SK-N-SH treated with all-trans-retinoic acid at 6 μM for 48 hours (cell line): ENCODE measurements around the gene ADAM22.

ENCODE experiments used
- GLIS3 ChIP-seq: fragments of 250-450 bp; sonication (Bioruptor Pico); IDR thresholded peaks from 2 replicates; pipeline ENCODE4 v1.5.0; 2020; ENCODE audit warnings: mild to moderate bottlenecking, moderate library complexity
- OSR1 ChIP-seq: fragments of 250-450 bp; sonication (Bioruptor Pico); IDR thresholded peaks from 2 replicates; pipeline ENCODE4 v1.8.0; 2022; ENCODE audit warnings: moderate library complexity, mild to moderate bottlenecking, inconsistent platforms
- SNAI2 ChIP-seq: fragments of 250-450 bp; sonication (Bioruptor Pico); IDR thresholded peaks from 2 replicates; pipeline ENCODE4 v1.5.0; 2020; ENCODE audit warnings: mild to moderate bottlenecking, moderate library complexity
- TCF4 ChIP-seq: fragments of 250-450 bp; sonication (Bioruptor Pico); IDR thresholded peaks from 2 replicates; pipeline ENCODE4 v1.8.0; 2021; ENCODE audit warnings: mild to moderate bottlenecking, moderate library complexity, borderline replicate concordance
- TOX ChIP-seq: fragments of 250-450 bp; sonication (Bioruptor Pico); IDR thresholded peaks from 2 replicates; pipeline ENCODE4 v1.8.0; 2021; ENCODE audit warnings: mild to moderate bottlenecking, moderate library complexity, borderline replicate concordance
- ZNF565 ChIP-seq: fragments of 450-650 bp; formaldehyde crosslinking; conservative IDR thresholded peaks from 2 replicates; pipeline ENCODE4 v1.5.0; 2020; ENCODE audit warnings: low read depth, mild to moderate bottlenecking, moderate library complexity
- ZNF70 ChIP-seq: fragments of 450-650 bp; formaldehyde crosslinking; IDR thresholded peaks from 2 replicates; pipeline ENCODE4 v1.5.0; 2020; ENCODE audit warnings: mild to moderate bottlenecking, moderate library complexity
- ZNF8 ChIP-seq: fragments of 450-650 bp; formaldehyde crosslinking; IDR thresholded peaks from 2 replicates; pipeline ENCODE4 v1.5.0; 2020; ENCODE audit warnings: mild to moderate bottlenecking, moderate library complexity
- TF ChIP-seq, protein P1 (sequence below): fragments of 250-450 bp; sonication (Bioruptor Pico); IDR thresholded peaks from 2 replicates; pipeline ENCODE4 v1.5.1; 2021; ENCODE audit warnings: mild to moderate bottlenecking, moderate library complexity
- TF ChIP-seq, protein P2 (sequence below): fragments of 250-450 bp; sonication (Bioruptor Pico); IDR thresholded peaks from 2 replicates; pipeline ENCODE4 v1.8.0; 2020; ENCODE audit warnings: mild to moderate bottlenecking, moderate library complexity, borderline replicate concordance
- TF ChIP-seq, protein P3 (sequence below): fragments of 250-450 bp; sonication (Bioruptor Pico); IDR thresholded peaks from 2 replicates; pipeline ENCODE4 v1.5.1; 2020; ENCODE audit warnings: low read depth, mild to moderate bottlenecking, moderate library complexity

DNA sequence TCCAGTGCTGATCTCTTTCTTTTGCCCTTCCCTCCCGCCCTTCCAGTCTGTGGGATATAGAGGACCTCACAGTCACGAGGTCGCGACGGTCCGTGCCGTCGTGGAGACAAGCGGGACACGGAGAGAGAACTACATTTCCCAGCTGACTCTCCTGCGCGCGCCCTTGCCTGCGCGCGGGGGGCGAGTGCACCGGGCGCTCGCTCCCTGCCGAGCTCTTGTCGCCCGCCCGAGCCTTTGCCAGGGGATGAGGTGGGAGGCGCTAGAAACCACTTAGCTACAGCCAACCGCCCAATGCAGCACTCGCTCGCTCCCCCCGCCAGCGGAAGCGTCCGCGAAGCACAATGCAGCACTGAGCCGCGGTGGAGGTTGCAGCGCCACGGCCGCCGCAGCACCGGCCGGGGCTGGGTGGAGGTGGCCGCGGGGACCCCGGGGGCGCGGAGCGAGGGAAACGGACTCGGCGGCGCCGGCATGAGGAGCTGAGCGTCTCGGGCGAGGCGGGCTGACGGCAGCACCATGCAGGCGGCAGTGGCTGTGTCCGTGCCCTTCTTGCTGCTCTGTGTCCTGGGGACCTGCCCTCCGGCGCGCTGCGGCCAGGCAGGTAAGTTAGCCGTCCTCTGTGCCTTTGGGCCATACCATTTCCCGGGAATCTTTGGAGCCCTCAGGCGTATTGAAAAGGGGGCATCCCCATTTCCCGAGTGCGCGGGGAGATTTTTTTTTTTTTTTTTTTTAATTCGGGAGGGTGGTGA lies at the start of gene ADAM22:
- TF ChIP-seq ZNF565 (CRISPR knock-in tag) (no peak), SNAI2 (CRISPR knock-in tag) (peak; percentile 76; the same call in 1 of the 2 replicates), GLIS3 (peak; percentile 70; the same call in 1 of the 2 replicates), TOX (no peak), ZNF70 (no peak), OSR1 (no peak), TCF4 (no peak), ZNF8 (CRISPR knock-in tag) (no peak)
- TF ChIP-seq, protein P1, sequence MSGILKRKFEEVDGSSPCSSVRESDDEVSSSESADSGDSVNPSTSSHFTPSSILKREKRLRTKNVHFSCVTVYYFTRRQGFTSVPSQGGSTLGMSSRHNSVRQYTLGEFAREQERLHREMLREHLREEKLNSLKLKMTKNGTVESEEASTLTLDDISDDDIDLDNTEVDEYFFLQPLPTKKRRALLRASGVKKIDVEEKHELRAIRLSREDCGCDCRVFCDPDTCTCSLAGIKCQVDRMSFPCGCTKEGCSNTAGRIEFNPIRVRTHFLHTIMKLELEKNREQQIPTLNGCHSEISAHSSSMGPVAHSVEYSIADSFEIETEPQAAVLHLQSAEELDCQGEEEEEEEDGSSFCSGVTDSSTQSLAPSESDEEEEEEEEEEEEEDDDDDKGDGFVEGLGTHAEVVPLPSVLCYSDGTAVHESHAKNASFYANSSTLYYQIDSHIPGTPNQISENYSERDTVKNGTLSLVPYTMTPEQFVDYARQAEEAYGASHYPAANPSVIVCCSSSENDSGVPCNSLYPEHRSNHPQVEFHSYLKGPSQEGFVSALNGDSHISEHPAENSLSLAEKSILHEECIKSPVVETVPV (CRISPR knock-in tag) = no peak
- TF ChIP-seq, protein P2, sequence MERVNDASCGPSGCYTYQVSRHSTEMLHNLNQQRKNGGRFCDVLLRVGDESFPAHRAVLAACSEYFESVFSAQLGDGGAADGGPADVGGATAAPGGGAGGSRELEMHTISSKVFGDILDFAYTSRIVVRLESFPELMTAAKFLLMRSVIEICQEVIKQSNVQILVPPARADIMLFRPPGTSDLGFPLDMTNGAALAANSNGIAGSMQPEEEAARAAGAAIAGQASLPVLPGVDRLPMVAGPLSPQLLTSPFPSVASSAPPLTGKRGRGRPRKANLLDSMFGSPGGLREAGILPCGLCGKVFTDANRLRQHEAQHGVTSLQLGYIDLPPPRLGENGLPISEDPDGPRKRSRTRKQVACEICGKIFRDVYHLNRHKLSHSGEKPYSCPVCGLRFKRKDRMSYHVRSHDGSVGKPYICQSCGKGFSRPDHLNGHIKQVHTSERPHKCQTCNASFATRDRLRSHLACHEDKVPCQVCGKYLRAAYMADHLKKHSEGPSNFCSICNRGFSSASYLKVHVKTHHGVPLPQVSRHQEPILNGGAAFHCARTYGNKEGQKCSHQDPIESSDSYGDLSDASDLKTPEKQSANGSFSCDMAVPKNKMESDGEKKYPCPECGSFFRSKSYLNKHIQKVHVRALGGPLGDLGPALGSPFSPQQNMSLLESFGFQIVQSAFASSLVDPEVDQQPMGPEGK = no peak
- TF ChIP-seq, protein P3, sequence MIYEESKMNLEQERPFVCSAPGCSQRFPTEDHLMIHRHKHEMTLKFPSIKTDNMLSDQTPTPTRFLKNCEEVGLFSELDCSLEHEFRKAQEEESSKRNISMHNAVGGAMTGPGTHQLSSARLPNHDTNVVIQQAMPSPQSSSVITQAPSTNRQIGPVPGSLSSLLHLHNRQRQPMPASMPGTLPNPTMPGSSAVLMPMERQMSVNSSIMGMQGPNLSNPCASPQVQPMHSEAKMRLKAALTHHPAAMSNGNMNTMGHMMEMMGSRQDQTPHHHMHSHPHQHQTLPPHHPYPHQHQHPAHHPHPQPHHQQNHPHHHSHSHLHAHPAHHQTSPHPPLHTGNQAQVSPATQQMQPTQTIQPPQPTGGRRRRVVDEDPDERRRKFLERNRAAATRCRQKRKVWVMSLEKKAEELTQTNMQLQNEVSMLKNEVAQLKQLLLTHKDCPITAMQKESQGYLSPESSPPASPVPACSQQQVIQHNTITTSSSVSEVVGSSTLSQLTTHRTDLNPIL (CRISPR knock-in tag) = no peak
